RWPE2 (cell line): Measurements from ENCODE around the gene FGG.
A peak's percentile ranks its signal among the peaks of the same experiment; 100 is the strongest.

Source experiments
- ATAC-seq: fragments of 200-7000 bp; cut with Tn5 transposase; 3 replicates; pipeline ENCODE4 v1.9.1; 2021; ENCODE audit warnings: low read depth
- DNase-seq: peaks from one replicate; pipeline ENCODE4 v3.0.0-alpha.2; 2020; ENCODE audit warnings: low spot score
- H3K27ac ChIP-seq: fragments of 450-650 bp; 2 replicates; pipeline ENCODE4 v1.5.1; 2017; ENCODE audit warnings: mild to moderate bottlenecking; ENCODE audit not compliant: poor library complexity, severe bottlenecking
- H3K27me3 ChIP-seq: fragments of 250-450 bp; sonication (Bioruptor Pico); 2 replicates; pipeline ENCODE4 v1.5.1; 2021; ENCODE audit warnings: mild to moderate bottlenecking, moderate library complexity; ENCODE audit not compliant: insufficient read depth, poor library complexity, severe bottlenecking
- H3K36me3 ChIP-seq: fragments of 250-450 bp; sonication (Bioruptor Pico); 2 replicates; pipeline ENCODE4 v1.5.1; 2020; ENCODE audit warnings: low read depth, mild to moderate bottlenecking, moderate library complexity
- H3K4me1 ChIP-seq: fragments of 250-450 bp; sonication (Bioruptor Pico); 2 replicates; pipeline ENCODE4 v1.5.1; 2021; ENCODE audit warnings: mild to moderate bottlenecking, moderate library complexity; ENCODE audit not compliant: insufficient read depth, poor library complexity, severe bottlenecking
- H3K4me3 ChIP-seq: fragments of 250-450 bp; sonication (Bioruptor Pico); 2 replicates; pipeline ENCODE4 v1.5.1; 2021; ENCODE audit warnings: mild to moderate bottlenecking, moderate library complexity; ENCODE audit not compliant: severe bottlenecking
- H3K9me3 ChIP-seq: fragments of 250-450 bp; sonication (Bioruptor Pico); 2 replicates; pipeline ENCODE4 v1.5.1; 2021; ENCODE audit warnings: mild to moderate bottlenecking, moderate library complexity; ENCODE audit not compliant: severe bottlenecking
- TF ChIP-seq, protein P1 (sequence below): fragments of 450-650 bp; IDR thresholded peaks from one replicate; pipeline ENCODE4 v1.5.1; 2017; ENCODE audit warnings: mild to moderate bottlenecking, moderate library complexity; ENCODE audit not compliant: poor library complexity, severe bottlenecking

FGG gene

DNA sequence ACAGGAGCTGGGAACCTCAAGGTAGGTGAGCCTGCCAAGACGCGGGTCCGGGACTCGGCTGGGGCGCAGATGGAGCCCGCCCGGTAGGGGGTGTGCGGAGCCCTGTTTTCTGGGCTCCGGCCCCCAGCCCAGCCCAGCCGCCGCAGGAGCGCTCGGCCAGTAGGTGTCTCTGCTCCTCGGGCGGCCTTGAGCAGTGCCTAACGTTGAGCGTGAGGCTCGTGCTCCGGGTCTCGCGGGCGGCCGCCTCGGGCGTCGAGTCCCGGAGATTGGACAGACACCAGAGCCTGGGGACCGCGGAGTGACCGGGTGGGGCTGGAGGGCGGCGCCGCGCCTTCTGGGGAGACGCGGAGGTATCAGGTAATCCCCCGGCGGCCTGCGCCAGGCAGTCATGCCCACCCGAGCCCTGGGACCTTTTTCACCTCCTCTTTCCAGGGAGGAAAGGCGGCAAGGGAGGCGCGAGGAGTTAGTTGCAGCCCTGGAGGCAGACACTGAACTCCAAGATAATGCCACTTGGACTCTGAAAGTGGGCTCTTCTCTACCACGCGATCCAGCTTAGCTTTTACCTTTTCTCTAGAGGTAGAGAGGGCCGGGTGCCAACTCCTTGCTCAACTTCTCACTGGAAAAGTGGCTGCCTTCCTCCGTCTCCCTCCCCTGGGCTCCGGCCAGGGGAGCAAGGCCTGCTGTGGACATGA is 14.5 kb upstream of the FGG start:
- Histone ChIP-seq H3K4me1 (no peaks in the 10 kb centered on the region), H3K4me3 (peak overlapping the region; percentile 8), H3K27ac (no peak overlapping the region), H3K27me3 (no peaks in the 10 kb centered on the region), H3K9me3 (no peaks in the 10 kb centered on the region), H3K36me3 (no peaks in the 10 kb centered on the region)
- TF ChIP-seq, protein P1, sequence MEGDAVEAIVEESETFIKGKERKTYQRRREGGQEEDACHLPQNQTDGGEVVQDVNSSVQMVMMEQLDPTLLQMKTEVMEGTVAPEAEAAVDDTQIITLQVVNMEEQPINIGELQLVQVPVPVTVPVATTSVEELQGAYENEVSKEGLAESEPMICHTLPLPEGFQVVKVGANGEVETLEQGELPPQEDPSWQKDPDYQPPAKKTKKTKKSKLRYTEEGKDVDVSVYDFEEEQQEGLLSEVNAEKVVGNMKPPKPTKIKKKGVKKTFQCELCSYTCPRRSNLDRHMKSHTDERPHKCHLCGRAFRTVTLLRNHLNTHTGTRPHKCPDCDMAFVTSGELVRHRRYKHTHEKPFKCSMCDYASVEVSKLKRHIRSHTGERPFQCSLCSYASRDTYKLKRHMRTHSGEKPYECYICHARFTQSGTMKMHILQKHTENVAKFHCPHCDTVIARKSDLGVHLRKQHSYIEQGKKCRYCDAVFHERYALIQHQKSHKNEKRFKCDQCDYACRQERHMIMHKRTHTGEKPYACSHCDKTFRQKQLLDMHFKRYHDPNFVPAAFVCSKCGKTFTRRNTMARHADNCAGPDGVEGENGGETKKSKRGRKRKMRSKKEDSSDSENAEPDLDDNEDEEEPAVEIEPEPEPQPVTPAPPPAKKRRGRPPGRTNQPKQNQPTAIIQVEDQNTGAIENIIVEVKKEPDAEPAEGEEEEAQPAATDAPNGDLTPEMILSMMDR: peak; percentile 85
- ATAC-seq (peak; percentile 93), DNase-seq (peak; percentile 64)

DNA sequence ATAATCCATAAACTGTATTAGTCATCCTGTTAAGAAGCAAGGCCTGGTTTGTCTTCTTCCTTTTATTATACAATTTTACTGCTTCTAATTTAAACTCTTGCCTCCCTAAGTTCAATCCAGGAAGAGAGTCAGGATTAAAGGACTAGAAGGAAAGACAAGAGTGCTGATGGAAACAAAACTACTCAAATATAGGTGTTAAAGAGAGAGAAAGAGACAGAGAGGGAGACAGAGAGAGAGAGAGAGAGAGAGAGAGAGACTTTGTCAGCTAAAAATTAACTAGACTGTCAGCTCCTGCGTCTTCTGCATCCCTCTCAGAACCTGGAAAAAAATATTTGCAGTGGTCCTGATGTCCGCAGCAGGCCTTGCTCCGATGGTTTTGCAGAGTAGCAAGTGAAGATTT is 13.5 kb upstream of the FGG start:
- no peaks in the 10 kb centered on the region for H3K4me1 ChIP-seq
- no peaks in the 10 kb centered on the region for H3K27me3 ChIP-seq
- no peaks in the 10 kb centered on the region for H3K9me3 ChIP-seq
- ATAC-seq (no peak), DNase-seq (no peak)
- H3K36me3 ChIP-seq: no peaks in the 10 kb centered on the region
- TF ChIP-seq, protein P1: no peak
- H3K4me3 ChIP-seq: no peak overlapping the region
- H3K27ac ChIP-seq: no peak overlapping the region

DNA sequence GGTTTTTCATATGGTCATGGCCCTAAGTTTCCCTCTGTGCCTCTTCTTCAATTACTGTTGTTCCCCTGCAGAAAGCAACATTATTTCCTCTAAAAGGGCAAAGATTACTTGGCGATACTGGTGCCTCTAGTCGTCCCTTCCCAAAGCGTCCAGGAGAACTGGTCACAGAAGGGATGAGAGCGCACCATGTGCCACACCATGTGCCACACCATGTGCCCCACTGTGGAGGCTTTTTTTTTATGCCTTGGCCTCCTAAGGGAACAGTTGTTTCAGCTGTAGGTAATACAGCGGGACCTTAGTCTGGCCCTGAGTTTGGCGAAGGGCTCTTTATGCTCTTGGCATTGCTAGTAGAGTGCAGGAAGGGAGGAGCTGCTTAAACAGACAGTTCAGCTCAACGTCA is 11.5 kb upstream of the FGG start:
- H3K27ac ChIP-seq: no peak overlapping the region
- H3K9me3 ChIP-seq: no peaks in the 10 kb centered on the region
- DNase-seq (no peak), ATAC-seq (no peak)
- no peak overlapping the region for H3K4me3 ChIP-seq
- H3K27me3 ChIP-seq: no peaks in the 10 kb centered on the region
- TF ChIP-seq, protein P1: no peak
- H3K4me1 ChIP-seq: no peaks in the 10 kb centered on the region
- no peaks in the 10 kb centered on the region for H3K36me3 ChIP-seq

DNA sequence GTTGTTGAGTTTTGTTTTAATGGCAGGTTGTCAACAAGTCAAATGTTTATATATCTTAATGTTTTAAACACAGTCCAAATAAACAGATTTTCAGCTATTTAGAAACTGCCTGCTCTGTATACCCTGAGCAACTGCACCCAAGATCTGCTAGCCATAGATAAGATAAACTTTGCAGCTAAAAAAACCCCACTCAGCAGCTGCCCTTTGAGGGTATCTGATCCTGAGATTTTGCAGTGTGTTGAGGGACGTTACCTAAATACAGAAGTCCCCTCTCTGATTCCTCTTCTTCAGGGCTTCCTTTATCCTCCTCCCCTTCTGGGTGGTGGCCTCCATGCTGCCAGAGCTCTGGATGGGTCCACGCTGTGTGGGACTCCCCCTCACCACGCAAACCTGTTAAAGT is 11.0 kb upstream of the FGG start:
- Histone ChIP-seq H3K27ac (no peak overlapping the region), H3K4me1 (no peaks in the 10 kb centered on the region), H3K4me3 (no peak overlapping the region), H3K27me3 (no peaks in the 10 kb centered on the region), H3K9me3 (no peaks in the 10 kb centered on the region), H3K36me3 (no peaks in the 10 kb centered on the region)
- no peak for ATAC-seq
- DNase-seq: no peak
- TF ChIP-seq, protein P1: no peak

DNA sequence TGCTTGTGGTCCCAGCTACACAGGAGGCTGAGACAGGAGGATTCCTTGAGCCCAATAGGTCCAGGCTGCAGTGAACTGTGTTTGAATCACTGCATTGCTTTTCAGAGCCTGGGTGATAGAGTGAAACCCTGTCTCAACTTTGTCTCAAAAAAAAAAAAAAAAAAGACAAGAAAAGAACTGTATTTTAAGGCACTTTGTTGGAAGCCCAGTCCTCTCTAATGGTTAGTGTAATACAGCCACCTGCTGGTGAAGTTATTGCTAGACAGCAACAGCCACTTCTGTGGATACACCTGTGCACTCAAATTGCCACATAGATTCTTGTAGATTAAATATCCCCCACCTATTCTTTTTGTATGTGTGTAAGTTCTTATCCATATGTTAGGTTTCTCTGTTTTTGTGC is 10.1 kb upstream of the FGG start:
- ATAC-seq (peak; percentile 65), DNase-seq (no peak)
- TF ChIP-seq, protein P1: peak; percentile 82

More for the DNA sequence above, 10.1 kb upstream of the FGG start:
- Histone ChIP-seq H3K27me3 (no peaks in the 10 kb centered on the region), H3K36me3 (no peaks in the 10 kb centered on the region), H3K27ac (no peak overlapping the region), H3K4me1 (no peaks in the 10 kb centered on the region), H3K4me3 (no peak overlapping the region), H3K9me3 (no peaks in the 10 kb centered on the region)
